Mesenchymal stem cell (in vitro differentiated cells and primary cell): ENCODE data around the gene CHD3.

Experiments used
- DNase-seq: peaks from one replicate; pipeline ENCODE4 v3.0.0-alpha.2; 2013
- H2AFZ ChIP-seq: one replicate; pipeline ENCODE4 v1.6.1; 2013; ENCODE audit warnings: low read depth, mild to moderate bottlenecking, control low read depth, inconsistent platforms, low read length, moderate library complexity
- H2AK5ac ChIP-seq: 2 replicates; pipeline ENCODE4 v1.6.1; 2013; ENCODE audit warnings: low read length, moderate library complexity, mild to moderate bottlenecking, inconsistent platforms; ENCODE audit not compliant: severe bottlenecking
- H2BK120ac ChIP-seq: one replicate; pipeline ENCODE4 v1.6.1; 2013; ENCODE audit warnings: low read depth, mild to moderate bottlenecking, inconsistent platforms, low read length, moderate library complexity
- H2BK12ac ChIP-seq, 2 experiments: one replicate each; pipeline ENCODE4 v1.6.1; 2013; ENCODE audit warnings: inconsistent platforms in 2 of 2, low read length in 2 of 2, mild to moderate bottlenecking in 2 of 2, moderate library complexity in 2 of 2, control low read depth in 1 of 2
- H2BK15ac ChIP-seq: one replicate; pipeline ENCODE4 v1.6.1; 2013; ENCODE audit warnings: mild to moderate bottlenecking, low read depth, inconsistent platforms; ENCODE audit not compliant: poor library complexity, severe bottlenecking
- H2BK5ac ChIP-seq: 2 replicates; pipeline ENCODE4 v1.6.1; 2013; ENCODE audit warnings: low read depth, mild to moderate bottlenecking, low read length, control low read depth, inconsistent platforms; ENCODE audit not compliant: poor library complexity, severe bottlenecking
- H3K14ac ChIP-seq, 2 experiments: one replicate each; pipeline ENCODE4 v1.6.1; 2013; ENCODE audit warnings: inconsistent platforms in 2 of 2, low read length in 2 of 2, control low read depth in 1 of 2, mild to moderate bottlenecking in 1 of 2, moderate library complexity in 1 of 2
- H3K18ac ChIP-seq, 2 experiments: one replicate each; pipeline ENCODE4 v1.6.1; 2013; ENCODE audit warnings: inconsistent platforms in 2 of 2, low read length in 2 of 2, control low read depth in 1 of 2, low read depth in 1 of 2, mild to moderate bottlenecking in 1 of 2
- H3K23ac ChIP-seq, 2 experiments: one replicate each; pipeline ENCODE4 v1.6.1; 2013; ENCODE audit warnings: inconsistent platforms in 2 of 2, low read length in 2 of 2, mild to moderate bottlenecking in 2 of 2, moderate library complexity in 2 of 2, control low read depth in 1 of 2
- H3K27ac ChIP-seq: 2 replicates; pipeline ENCODE4 v1.5.1; 2013; ENCODE audit warnings: mild to moderate bottlenecking, moderate library complexity, low read length, control low read depth, inconsistent platforms; ENCODE audit not compliant: poor library complexity, severe bottlenecking
- H3K27me3 ChIP-seq, 2 experiments: 2 replicates each; pipeline versions ENCODE4 v1.6.1 to v1.7.0; 2013; ENCODE audit warnings: low read length in 2 of 2, mild to moderate bottlenecking in 2 of 2, moderate library complexity in 2 of 2, control low read depth in 1 of 2, inconsistent platforms in 1 of 2; ENCODE audit not compliant: control insufficient read depth in 1 of 2, insufficient read depth in 1 of 2
- H3K36me3 ChIP-seq, 2 experiments: 2 replicates each; pipeline versions ENCODE4 v1.6.1 to v1.7.0; 2013; ENCODE audit warnings: low read length in 2 of 2, control low read depth in 1 of 2, inconsistent platforms in 1 of 2, low read depth in 1 of 2, mild to moderate bottlenecking in 1 of 2; ENCODE audit not compliant: insufficient read depth in 2 of 2, control insufficient read depth in 1 of 2
- H3K4ac ChIP-seq, 2 experiments: one replicate each; pipeline ENCODE4 v1.6.1; 2013; ENCODE audit warnings: inconsistent platforms in 2 of 2, low read length in 2 of 2, mild to moderate bottlenecking in 2 of 2, moderate library complexity in 2 of 2, control low read depth in 1 of 2, low read depth in 1 of 2
- H3K4me1 ChIP-seq: 2 replicates; pipeline ENCODE4 v1.6.1; 2013; ENCODE audit warnings: low read depth, low read length, control low read depth; ENCODE audit not compliant: control insufficient read depth, insufficient read depth
- H3K4me2 ChIP-seq: 2 replicates; pipeline ENCODE4 v1.6.1; 2013; ENCODE audit warnings: low read length, mild to moderate bottlenecking, inconsistent platforms; ENCODE audit not compliant: poor library complexity, severe bottlenecking
- H3K4me3 ChIP-seq, 2 experiments: 2 replicates each; pipeline versions ENCODE4 v1.5.1 to v1.7.0; 2013; ENCODE audit warnings: low read length in 2 of 2, mild to moderate bottlenecking in 2 of 2, control low read depth in 1 of 2, low read depth in 1 of 2; ENCODE audit not compliant: insufficient read depth in 1 of 2
- H3K79me1 ChIP-seq: replicated peaks from 2 replicates; pipeline ENCODE4 v1.6.1; 2013; ENCODE audit warnings: mild to moderate bottlenecking, control low read depth, low read length, inconsistent platforms; ENCODE audit not compliant: poor library complexity, severe bottlenecking
- H3K9ac ChIP-seq: 2 replicates; pipeline ENCODE4 v1.7.0; 2013; ENCODE audit warnings: mild to moderate bottlenecking, low read length, moderate library complexity
- H3K9me3 ChIP-seq: 2 replicates; pipeline ENCODE4 v1.7.0; 2013; ENCODE audit warnings: mild to moderate bottlenecking, low read length; ENCODE audit not compliant: control insufficient read depth
- H4K8ac ChIP-seq: one replicate; pipeline ENCODE4 v1.6.1; 2013; ENCODE audit warnings: inconsistent platforms, mild to moderate bottlenecking, low read length, moderate library complexity
- H4K91ac ChIP-seq: one replicate; pipeline ENCODE4 v1.6.1; 2013; ENCODE audit warnings: mild to moderate bottlenecking, low read length, inconsistent platforms
- WGBS: methylation state at CpG from one replicate; pipeline ENCODE4 v1.1.7; 2013; ENCODE audit warnings: mixed read lengths; 5-methylcytosine and 5-hydroxymethylcytosine counted together

CHD3 gene

GRCh38 chr17:7845359-7846062 lies 43.1 kb upstream of the CHD3 start:
- peak overlapping the region; percentile 61 for H4K8ac ChIP-seq
- WGBS = 94% methylated on average over 14 of the region's 15 CpGs
- H2BK12ac ChIP-seq = no peak overlapping the region
- H3K9ac ChIP-seq = peak overlapping the region; percentile 98
- H3K27ac ChIP-seq = peak overlapping the region; percentile 82
- H3K4me1 ChIP-seq = peaks cover 18% of the 10 kb centered on the region
- H4K91ac ChIP-seq = no peak overlapping the region
- no peak overlapping the region for H3K4ac ChIP-seq
- H2AFZ ChIP-seq = no peak overlapping the region
- no peak overlapping the region for H3K14ac ChIP-seq
- H3K4me3 ChIP-seq = peak overlapping the region; percentile 49 to 94
- H3K79me1 ChIP-seq = peaks cover 29% of the 10 kb centered on the region
- H3K18ac ChIP-seq = no peak overlapping the region
- no peak for DNase-seq
- H3K4me2 ChIP-seq = peak overlapping the region; percentile 91
- no peaks in the 10 kb centered on the region for H3K27me3 ChIP-seq
- peaks cover 38 to 55% of the 10 kb centered on the region in 2 experiments for H3K36me3 ChIP-seq
- no peaks in the 10 kb centered on the region for H3K9me3 ChIP-seq
- H2BK5ac ChIP-seq = no peak overlapping the region
- no peak overlapping the region for H3K23ac ChIP-seq
- peak overlapping the region; percentile 33 for H2BK15ac ChIP-seq
- no peak overlapping the region for H2AK5ac ChIP-seq
- no peak overlapping the region for H2BK120ac ChIP-seq

- H2BK120ac ChIP-seq = no peak overlapping the region
- no peak overlapping the region for H2AFZ ChIP-seq
- H3K4me1 ChIP-seq = peaks cover 16% of the 10 kb centered on the region
- H2BK5ac ChIP-seq = no peak overlapping the region
- no peaks in the 10 kb centered on the region for H3K27me3 ChIP-seq
- no peak overlapping the region for H3K23ac ChIP-seq
- no peak overlapping the region for H3K4me3 ChIP-seq
- H3K18ac ChIP-seq = no peak overlapping the region
- H3K4me2 ChIP-seq = no peak overlapping the region
- no peak overlapping the region for H3K14ac ChIP-seq
- peak overlapping the region; percentile 66 for H4K91ac ChIP-seq
- H3K79me1 ChIP-seq = peaks cover 32% of the 10 kb centered on the region
- no peaks in the 10 kb centered on the region for H3K9me3 ChIP-seq
- no peak for DNase-seq
- H3K27ac ChIP-seq = no peak overlapping the region
- no peak overlapping the region for H2AK5ac ChIP-seq
- 94% methylated on average over 17 of the region's 22 CpGs for WGBS
- no peak overlapping the region for H3K4ac ChIP-seq
- peak overlapping the region; percentile 36 for H4K8ac ChIP-seq
- H3K36me3 ChIP-seq = peaks cover 38 to 62% of the 10 kb centered on the region in 2 experiments
- no peak overlapping the region for H2BK12ac ChIP-seq
- no peak overlapping the region for H3K9ac ChIP-seq
- no peak overlapping the region for H2BK15ac ChIP-seq
Measured at GRCh38 chr17:7846063-7846735, 42.4 kb upstream of the CHD3 start.

- WGBS = 97% methylated on average over 31 of the region's 34 CpGs
- no peak overlapping the region for H2BK5ac ChIP-seq
- H4K8ac ChIP-seq = no peak overlapping the region
- no peak for DNase-seq
- H3K9ac ChIP-seq = no peak overlapping the region
- H3K27ac ChIP-seq = no peak overlapping the region
- no peak overlapping the region for H3K23ac ChIP-seq
- no peak overlapping the region for H3K14ac ChIP-seq
- no peak overlapping the region for H2AFZ ChIP-seq
- H3K27me3 ChIP-seq = no peaks in the 10 kb centered on the region
- peaks cover 44 to 70% of the 10 kb centered on the region in 2 experiments for H3K36me3 ChIP-seq
- no peak overlapping the region for H2BK12ac ChIP-seq
- peaks cover 34% of the 10 kb centered on the region for H3K79me1 ChIP-seq
- H3K4ac ChIP-seq = no peak overlapping the region
- H3K4me2 ChIP-seq = no peak overlapping the region
- H2BK120ac ChIP-seq = no peak overlapping the region
- H2AK5ac ChIP-seq = no peak overlapping the region
- H3K18ac ChIP-seq = no peak overlapping the region
- no peak overlapping the region for H3K4me3 ChIP-seq
- H2BK15ac ChIP-seq = no peak overlapping the region
- peaks cover 18% of the 10 kb centered on the region for H3K4me1 ChIP-seq
- H3K9me3 ChIP-seq = no peaks in the 10 kb centered on the region
- no peak overlapping the region for H4K91ac ChIP-seq
Measured at GRCh38 chr17:7846765-7847661, 41.6 kb upstream of the CHD3 start.

GRCh38 chr17:7848131-7848579 lies 40.4 kb upstream of the CHD3 start:
- Histone ChIP-seq H3K27ac (no peak overlapping the region), H4K91ac (no peak overlapping the region), H3K9ac (no peak overlapping the region), H3K14ac (no peak overlapping the region), H2AK5ac (no peak overlapping the region), H3K23ac (no peak overlapping the region), H2BK12ac (no peak overlapping the region), H2BK5ac (no peak overlapping the region), H3K79me1 (peaks cover 45% of the 10 kb centered on the region), H3K4ac (no peak overlapping the region), H2BK120ac (no peak overlapping the region), H3K4me3 (no peak overlapping the region), H3K36me3 (peaks cover 55 to 81% of the 10 kb centered on the region in 2 experiments), H2AFZ (no peak overlapping the region), H4K8ac (no peak overlapping the region), H3K4me2 (no peak overlapping the region), H3K18ac (no peak overlapping the region), H3K9me3 (no peaks in the 10 kb centered on the region), H3K4me1 (peaks cover 17% of the 10 kb centered on the region), H3K27me3 (no peaks in the 10 kb centered on the region), H2BK15ac (no peak overlapping the region)
- WGBS = 96% methylated on average over 20 of the region's 20 CpGs
- DNase-seq = no peak
